HG03095 (cell line): ENCODE data around the gene LCLAT1.

ENCODE experiments used
- ATAC-seq: cut with Tn5 transposase; IDR thresholded peaks from one replicate; pipeline ENCODE4 v1.9.1; 2021; ENCODE audit warnings: moderate library complexity; ENCODE audit not compliant: unreplicated experiment

Gene LCLAT1

DNA sequence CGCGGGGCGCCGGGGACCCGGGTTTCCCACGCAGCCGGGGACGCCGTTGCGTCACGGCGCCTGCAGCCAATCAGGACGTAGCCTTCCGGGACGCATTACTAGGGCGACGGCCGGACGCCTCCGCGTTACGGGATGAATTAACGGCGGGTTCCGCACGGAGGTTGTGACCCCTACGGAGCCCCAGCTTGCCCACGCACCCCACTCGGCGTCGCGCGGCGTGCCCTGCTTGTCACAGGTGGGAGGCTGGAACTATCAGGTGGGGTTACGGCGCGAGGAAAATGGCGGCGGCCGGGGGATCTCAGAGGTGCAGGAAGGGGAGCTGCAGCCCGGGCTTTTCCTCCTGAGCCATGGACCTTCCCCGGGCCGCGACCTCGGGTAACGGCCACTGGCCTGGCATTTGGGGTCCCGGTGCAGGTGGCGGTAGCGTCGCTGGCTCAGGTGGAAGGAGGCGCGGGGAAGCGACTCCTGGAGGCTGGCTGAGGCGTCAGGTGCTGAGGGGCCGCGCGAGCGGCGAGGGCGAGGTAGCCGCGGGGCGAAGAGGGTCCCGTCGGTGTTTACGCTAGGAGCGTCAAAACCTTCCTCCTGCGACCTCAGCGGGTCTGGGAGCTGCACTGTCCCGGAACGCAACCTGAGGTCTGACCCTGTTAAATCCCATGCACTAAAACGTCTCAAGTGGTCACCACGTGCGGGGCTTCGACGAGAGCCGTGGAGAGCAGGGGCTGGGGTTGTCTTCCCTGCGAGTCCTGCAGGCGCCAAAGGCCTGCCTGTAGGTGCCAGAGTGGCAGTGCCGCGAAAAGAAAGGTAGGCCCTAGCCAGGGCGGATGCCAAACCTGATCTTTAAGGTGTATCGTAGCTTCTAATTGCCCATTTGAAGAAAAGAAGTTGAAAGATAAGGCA, at the start of gene LCLAT1:
Gene LCLAT1, plus strand, starts transcription at position 98 of the 897 bp plus-strand sequence. CDS start 78,345 bp downstream, outside the sequence.
- ATAC-seq, result peak; percentile 96

DNA sequence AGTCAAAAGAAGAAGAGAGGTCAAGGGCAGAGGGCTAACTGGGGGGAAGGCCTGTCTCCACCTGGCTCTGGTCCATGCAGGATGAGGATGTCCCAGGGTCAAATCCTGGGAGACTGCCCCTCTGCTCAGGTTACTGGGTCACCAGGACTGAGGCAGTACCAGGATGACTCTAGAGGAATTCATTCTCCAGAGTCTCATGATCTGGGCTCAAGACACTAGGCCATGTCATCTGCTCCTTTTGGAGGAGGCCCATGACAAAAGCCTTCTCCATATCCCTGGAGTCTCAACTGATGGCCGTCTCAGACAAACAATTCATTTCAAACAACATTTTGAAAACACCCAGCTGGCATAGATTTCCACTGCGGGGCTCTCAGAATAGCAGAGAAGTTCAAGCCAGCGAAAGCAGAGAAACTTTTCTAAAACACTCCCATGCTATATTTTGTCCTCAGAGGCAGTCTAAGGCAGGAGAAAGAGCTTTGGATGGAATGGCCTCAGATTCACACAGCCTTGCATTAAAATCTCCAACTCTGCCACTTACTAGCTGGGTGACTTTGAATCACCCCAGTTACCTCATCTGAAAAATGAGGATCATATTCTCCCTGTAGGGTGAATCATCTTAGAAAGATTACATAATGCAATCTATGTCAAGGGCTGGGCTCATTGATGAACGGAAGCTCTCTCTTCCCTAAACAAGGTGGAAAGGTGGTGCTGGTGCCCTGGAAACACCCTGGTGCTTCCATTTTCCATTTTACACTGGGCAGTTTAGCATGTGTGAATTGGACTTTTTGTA, 48.8 kb upstream of the LCLAT1 start:
- ATAC-seq, result no peak

DNA sequence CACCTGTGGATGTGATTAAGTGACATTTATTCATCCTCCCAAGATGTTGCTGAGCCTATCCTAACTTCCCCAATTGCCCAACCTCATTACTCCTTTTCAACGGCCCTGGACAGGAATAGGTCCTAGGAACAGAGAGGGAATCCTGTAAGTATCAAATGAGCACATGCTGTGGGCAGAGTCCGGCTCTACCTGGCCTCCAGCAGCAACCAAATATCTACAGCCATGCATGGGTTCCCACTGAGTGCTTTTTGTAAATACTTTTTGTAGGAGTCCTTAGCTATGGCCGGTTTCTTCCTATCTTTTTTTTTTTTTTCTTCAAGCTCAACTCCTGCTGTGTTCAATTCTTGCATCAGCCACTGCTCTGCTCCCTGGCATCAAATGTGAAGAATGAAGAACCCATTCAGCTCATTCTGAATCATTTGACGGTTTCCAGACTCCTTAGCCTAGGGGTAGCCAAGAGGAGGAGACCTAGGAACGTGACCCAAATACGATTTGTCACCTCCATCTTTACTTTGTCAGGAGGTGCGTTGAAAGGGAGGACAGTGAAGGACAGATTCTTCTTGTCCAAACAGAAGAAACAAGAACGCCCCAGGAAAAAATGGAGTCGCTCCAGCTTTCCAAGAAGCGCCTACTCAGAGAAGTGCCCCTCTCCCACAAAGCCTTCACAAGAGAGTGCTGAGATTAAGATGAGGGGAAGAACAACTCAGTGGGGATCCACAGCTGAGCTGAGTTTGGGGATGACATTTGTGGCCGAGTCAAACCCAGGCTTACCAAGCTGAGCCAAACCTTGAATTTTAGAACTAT, 46.7 kb upstream of the LCLAT1 start:
- ATAC-seq, result no peak

DNA sequence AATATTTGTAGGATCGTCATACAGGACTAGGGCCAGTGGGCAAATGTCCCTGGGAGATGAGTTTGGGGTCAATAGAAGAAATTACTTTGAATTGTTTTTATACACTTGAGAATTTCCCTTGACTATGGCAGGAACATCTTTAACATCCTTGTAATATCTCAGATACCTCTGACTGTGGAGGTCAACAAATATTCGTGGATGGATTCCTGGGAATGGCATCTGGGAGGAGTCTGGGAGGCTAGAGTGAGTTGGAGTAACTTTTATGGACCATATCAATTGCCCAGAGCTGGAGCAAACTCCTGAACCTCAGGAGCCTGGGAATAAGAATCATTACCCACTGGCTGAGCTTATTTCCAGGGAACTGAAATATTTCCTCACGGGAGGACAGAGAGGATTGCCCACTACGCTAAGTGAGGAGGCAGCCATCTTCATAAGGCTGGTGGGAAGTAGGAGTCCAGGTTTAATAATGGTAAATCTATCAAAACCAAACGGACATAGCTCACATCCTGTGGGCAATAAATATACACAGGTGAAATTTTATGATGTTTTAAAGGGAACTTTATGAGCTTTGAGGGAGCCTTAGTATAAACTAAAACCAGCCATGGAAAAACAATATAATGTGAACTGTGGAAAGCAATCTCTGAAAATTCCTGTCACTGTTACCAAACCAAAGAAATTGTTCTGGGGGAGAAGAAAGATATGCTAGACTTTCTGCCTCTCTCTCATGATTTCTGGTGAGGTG, 44.4 kb upstream of the LCLAT1 start:
- no peak for ATAC-seq

DNA sequence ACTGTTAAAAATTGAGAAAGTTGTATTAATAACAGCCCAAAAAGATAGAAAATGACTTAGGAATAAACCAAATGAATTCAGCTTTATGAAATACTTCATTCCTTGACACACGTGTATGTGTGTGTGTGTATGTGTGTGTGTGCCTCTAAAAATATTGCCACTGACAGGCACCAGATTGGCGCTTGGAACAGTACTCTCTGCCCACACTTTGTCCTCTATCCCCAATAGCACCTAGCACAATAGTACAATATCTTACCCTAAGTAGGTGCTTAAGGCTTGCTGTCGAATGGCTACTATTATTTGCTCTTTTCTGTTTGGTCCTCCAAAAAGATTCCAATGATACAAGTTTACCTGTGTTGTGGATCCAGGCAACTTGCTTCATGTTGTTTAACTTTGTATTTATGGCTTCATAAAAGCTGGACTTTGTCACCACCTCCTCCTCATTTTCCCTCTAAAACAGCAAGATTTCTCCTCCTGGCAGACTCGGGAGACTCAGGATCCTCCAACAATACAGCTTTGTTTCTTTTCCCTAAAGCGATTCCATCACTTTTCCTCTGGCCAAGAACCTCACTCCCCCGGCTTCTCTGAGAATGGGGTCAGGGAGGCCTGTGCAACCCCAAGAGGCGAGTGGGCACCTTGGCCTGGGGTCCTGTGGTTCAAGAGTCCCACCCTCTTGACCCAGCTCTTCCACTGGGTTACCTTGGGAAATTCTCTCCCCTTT, 43.3 kb upstream of the LCLAT1 start:
- ATAC-seq, result no peak

DNA sequence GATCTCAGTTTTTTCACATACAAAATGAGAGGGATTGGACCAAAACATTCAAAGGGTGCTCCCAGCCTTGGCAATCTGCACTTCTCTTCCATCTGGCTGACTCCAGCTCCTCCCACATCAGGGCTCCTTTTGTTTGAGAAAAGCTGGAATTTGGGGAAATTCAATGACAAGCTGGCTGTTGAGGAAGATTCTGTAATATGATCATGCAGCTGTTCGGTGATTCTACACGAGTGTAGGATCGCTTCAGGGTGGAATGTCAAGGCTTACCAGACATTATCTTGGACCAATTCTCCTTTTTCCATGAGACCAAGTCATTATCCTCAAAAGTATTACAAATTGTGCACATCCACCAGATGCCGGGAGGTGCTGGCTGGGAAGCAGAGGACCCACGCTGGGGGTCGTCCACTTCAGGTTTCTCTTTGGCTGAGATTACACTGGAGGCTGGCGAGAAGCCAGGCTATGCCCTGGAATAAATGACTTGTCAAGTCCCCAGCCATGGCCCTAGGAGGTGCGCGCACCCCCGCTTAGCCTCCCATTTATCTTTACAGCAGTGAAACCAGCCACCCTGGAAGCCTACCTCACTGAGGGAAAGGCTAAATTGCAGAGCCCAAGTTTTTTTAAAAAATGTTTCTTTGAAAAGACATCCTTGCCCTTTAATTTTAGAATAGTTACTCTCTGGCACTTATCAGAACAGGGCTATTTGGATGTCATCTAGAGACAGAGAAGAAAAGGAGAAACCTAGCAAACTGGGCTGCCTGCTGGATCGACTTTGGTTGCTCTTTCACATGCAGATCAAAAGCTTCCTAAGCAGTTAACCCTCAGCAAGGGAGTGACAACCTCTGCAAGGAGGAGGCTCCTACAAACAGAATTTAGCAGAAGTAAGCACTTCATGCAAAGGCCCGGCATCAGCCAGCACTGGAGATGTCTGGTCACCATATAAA, 42.5 kb upstream of the LCLAT1 start:
- ATAC-seq, result no peak

DNA sequence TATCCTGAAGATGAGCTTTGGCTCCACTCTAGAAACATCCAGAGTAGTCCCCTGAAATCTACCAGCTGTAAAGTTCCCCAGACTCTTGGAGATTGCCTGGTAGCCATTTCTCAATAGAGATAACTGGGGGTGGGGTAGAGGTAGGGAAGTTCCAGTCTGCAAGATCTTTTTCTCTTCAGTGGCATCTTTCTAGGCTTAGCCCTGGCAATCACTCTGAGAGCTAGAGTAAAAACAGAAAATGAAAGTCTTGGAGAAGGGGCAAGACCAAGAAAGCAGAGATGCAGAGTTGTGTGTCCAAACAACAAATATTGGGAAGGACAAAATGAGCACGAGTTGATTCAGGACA, 41.8 kb upstream of the LCLAT1 start:
- no peak for ATAC-seq

DNA sequence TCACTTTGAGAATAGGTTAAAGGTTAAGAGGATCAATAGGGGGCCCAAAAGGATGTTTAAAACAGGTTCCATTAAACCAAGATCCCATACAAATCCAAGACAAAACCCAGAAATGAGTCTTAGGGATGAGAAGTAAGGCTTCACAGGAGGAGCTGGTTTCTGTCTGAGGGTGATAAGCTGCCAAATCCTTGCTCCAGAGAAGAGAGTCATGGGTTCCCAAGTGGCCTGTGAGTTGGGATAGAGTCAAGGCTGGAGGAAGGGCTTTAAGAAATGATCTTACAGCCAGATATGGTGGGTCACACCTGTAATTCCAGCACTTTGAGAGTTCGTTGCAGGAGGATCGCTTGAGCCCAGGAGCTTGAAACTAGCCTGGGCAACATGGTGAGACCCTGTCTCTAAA, 40.2 kb upstream of the LCLAT1 start:
- no peak for ATAC-seq

DNA sequence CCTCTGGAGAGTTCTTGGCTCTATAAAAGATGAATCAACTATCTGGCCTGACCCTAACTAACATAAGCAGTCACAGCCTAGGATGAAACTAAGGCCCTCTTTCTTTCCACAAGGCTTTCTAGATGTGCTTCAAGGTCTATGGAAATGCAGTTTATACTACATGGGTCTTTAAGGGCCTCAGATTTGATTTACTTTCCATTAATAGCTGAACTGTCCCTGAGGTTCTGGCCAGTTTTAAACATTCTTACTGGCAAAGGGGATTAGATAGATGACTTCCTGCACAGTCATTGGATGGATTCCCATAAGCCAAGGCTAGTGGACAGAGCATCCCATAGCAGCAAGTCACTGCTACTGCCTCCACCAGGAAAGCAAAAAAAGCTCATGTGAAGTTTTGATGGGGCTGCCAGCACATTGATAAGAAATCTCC, 38.1 kb upstream of the LCLAT1 start:
- no peak for ATAC-seq

DNA sequence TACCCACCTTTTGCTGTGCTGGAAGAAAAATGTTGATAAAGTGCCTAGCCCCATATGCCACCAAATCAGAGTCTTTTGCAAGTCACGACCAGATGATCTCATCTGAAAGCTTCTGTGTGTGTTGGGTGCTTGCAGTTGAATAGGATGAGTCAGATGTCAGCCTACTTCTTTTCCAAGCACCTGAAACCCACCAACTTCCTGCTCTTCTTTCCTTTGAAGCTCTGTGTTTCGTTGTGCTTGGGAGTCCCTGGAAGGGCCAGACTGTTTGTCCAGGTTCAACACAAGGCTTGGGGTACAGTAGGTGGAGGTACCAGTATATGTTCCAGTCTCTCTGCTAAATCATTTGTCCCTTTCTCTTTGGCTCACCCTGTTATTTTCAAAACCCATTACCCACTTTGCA, 36.8 kb upstream of the LCLAT1 start:
- no peak for ATAC-seq

DNA sequence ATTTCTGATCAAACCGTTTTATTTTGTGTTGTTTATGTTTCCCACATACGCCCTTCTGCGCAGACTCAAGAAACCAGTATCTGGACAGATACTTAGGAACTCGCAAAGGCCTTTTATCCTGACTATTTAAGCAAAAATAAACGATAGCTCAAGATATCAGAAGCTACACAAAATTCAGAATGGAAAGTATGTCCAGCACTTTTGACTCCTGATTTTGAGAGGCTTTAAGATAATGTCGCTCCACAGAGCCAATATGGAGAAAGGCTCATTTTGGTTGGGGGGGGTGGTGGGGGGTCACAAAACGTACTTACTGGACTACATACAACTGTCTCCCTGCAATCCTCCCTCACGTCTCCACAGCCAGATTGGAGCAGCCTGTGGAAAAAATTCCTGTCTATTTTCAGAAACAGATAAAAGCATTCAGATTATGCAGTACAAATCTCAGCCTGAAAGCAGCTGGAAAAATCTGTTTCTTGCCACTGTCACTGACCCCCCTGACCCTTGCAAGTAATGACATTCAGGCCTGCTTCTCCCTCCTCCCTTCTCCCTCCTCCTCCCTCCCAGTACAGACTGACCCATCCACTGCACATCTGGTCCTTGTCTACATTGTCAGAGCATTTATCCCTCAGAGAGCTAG, 34.9 kb upstream of the LCLAT1 start:
- ATAC-seq, result no peak

DNA sequence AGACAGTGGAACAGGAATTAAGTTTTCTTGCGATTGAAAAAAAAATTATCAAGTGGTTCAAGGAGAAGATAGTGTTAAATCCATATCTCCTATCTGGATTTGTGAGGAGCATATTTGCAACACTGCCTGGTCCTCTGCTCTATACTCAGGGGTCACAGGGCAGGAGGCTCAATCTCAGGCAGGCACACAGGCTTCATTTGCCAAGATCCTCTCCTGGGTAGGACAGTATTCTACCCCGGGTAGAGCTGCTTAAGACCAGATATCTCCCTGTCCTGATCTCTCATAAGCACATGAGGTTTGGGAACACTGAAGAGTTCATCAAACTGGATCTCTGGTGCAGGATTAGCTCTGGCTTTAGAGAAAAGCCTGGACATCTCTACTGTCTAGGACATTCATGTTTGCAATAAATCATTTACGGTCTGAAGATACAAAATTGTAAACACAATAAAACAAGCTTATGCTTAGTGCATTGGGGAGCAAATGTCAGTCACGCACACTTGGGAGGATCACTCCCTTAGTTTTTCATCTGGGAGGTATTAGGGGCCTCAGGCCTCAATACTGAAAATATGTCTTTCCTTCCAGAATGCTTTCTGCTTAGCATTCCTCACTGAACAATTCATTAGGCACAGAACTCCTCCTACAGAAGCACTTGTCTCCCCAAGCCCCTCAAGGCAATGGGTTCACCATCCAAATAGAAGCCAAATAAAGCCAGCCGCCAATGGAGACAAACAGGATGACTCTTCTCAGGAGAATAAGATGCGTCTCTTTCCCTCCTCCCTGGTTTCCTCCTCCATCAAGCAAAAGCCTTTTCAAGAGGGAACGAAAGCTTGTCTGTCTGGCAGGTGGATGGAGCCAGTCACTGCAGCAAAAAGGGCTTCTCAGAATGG, 34.1 kb upstream of the LCLAT1 start:
- ATAC-seq, result no peak

DNA sequence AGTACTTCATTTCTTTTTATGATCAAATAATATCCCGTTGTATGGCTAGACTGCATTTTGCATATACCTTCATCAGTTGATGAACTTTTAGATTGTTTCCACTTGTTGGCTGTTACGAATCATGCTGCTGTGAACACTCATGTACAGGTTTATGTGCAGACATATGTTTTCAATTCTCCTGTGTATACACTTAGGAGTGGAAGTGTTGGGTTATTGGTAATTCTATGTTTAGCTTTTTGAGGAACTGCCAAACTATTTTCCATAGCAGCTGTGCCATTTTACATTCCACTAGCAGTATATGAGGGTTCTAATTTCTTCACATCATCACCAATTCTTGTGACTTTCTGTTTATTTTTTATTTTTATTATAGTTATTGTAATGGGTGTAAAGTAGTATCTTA, 32.1 kb upstream of the LCLAT1 start:
- no peak for ATAC-seq

DNA sequence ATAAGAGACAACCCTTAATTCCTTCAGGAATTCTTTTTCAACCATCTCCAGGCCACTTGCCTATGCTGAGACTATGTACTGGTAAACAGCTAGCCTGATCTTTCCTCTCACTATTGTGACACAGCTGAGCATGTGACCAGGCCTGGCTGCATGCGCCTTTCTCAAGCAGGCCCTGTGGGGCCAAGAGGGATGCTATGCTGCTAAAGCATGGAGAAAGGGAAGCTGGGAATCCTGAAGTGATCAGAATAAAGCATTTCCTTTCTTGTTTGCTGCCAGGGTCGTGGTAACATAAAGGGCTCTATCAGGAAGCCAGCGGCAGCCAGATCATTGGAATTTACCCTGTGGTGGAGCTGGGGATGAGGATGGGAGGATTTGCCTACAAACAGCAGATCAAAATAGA, 29.8 kb upstream of the LCLAT1 start:
- ATAC-seq, result no peak

DNA sequence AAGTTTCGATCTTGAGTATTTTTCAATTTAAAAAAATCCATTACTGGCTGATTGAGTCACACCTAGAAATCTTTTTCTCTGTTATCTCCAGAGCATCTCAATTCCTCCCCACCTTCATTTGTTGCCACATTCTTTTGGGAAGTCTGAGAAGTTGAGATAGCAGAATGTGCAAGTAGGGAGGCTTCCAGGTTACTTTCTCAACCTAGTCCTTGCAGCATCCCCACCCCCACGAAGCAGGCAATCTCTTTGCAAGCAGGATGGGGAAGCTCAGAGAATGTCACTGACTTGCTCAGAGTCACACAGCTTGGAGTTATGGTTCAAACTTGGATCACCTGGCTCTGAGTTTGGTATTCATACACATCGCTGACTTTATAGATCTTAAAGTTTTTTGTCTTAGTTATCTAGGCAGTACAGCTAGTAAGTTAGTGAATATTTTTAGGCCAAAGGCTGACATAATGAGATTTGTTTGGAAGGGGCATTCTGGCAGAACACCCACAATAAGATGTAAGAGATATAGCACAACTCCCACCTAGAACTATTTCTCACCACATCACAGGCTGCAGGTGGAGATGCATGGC, 25.9 kb upstream of the LCLAT1 start:
- no peak for ATAC-seq

DNA sequence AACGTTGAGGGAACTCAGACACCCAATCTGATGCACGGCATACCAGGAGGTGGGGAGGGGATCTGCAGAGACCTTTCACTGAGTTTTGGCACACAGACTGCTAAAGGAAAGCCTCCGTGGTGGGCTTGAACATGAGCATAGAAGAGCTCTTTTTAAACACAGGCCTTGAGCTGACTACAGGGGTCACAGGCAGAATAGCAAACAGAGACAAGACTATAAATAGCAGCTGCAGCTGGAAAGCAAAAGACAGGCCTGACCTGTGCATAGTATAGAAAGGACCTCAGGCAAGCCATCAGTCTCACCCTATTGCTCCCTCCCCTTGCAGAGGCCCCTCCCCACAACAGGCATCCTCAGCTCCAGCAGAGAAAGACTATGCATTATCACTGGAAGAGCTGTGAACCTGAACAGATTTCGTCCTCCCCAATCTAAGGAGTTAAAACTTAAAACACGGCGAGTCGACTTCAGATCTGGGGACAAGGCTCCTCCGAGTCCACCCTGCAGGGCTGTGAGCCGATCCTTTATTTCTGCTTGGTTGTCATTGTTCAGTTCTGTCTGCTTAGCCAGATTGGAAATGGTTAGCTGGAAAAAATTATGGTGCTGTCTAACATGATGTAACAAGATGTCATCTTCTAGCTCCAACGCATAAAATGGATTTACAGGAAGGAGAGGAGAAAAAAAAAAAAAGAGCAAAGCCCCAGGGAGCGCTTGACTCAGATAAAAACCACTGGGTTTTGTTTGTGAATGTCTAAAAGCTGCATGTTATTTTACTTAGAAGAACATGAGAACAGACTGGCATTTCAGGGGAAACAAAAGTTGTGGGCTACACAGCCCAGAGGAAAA, 25.2 kb upstream of the LCLAT1 start:
- no peak for ATAC-seq
